SK-N-SH (cell line): ENCODE results near the gene SYT13.

Source experiments
- CHD2 ChIP-seq: fragments of 150-350 bp; IDR thresholded peaks from 2 replicates; pipeline ENCODE4 v1.6.1; 2018; ENCODE audit warnings: low read length; ENCODE audit not compliant: partially characterized antibody
- EP300 ChIP-seq, 2 experiments: IDR thresholded peaks; 2 replicates each; pipeline versions ENCODE4 v1.4.0 to v1.6.1; 2012; ENCODE audit warnings: borderline replicate concordance in 1 of 2, low read depth in 1 of 2, low read length in 1 of 2
- EZH2phosphoT487 ChIP-seq: fragments of 200-600 bp; sonication (generic); IDR thresholded peaks from 2 replicates; pipeline ENCODE4 v1.6.1; 2017; ENCODE audit warnings: low read depth, mixed run types, mild to moderate bottlenecking, antibody characterized with exemption, moderate library complexity, borderline replicate concordance
- TF ChIP-seq, protein P1 (sequence below): fragments of 200-600 bp; sonication (generic); IDR thresholded peaks from 2 replicates; pipeline ENCODE4 v1.6.1; 2017; ENCODE audit warnings: antibody characterized with exemption, mild to moderate bottlenecking, moderate library complexity
- TF ChIP-seq, protein P2 (sequence below): IDR thresholded peaks from 2 replicates; pipeline ENCODE4; 2012

DNA sequence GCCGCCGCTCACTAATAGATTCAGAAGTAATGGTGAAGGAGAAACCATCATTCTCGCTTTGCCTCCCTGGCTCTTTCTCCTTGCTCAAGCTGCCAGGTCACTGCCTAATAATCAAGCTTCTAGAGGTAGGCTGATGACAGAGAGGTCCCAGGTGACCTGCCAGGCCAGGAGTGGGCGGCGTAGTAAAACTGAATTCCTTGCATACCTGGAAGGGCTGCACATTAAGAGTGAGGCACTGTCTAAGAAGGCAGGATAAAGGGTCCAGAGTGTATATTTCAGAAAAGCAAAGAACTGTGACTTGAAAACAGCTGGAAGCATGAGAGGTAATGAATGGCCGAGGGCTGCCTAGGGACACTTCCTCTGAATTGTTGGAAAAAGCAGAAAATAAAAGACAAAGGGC lies 4.1 kb downstream of the SYT13 start:
- TF ChIP-seq, protein P1, sequence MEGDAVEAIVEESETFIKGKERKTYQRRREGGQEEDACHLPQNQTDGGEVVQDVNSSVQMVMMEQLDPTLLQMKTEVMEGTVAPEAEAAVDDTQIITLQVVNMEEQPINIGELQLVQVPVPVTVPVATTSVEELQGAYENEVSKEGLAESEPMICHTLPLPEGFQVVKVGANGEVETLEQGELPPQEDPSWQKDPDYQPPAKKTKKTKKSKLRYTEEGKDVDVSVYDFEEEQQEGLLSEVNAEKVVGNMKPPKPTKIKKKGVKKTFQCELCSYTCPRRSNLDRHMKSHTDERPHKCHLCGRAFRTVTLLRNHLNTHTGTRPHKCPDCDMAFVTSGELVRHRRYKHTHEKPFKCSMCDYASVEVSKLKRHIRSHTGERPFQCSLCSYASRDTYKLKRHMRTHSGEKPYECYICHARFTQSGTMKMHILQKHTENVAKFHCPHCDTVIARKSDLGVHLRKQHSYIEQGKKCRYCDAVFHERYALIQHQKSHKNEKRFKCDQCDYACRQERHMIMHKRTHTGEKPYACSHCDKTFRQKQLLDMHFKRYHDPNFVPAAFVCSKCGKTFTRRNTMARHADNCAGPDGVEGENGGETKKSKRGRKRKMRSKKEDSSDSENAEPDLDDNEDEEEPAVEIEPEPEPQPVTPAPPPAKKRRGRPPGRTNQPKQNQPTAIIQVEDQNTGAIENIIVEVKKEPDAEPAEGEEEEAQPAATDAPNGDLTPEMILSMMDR = no peak
- TF ChIP-seq, protein P2, sequence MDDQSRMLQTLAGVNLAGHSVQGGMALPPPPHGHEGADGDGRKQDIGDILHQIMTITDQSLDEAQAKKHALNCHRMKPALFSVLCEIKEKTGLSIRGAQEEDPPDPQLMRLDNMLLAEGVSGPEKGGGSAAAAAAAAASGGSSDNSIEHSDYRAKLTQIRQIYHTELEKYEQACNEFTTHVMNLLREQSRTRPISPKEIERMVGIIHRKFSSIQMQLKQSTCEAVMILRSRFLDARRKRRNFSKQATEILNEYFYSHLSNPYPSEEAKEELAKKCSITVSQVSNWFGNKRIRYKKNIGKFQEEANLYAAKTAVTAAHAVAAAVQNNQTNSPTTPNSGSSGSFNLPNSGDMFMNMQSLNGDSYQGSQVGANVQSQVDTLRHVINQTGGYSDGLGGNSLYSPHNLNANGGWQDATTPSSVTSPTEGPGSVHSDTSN = no peak
- TF ChIP-seq CHD2 = no peak
- TF ChIP-seq EZH2phosphoT487 = no peak
- TF ChIP-seq EP300 (IDR thresholded peaks at IDR 0.05; ENCODE audit: borderline replicate concordance in 1 of 2, low read depth in 1 of 2, low read length in 1 of 2) = no peak
